Measurements from ENCODE around the gene ERMN. TPM values are rescaled to one million over a fixed set of nuclear protein-coding genes. Genes with fewer than 3 reads are reported as not detected.
"Not testable (repeated sequence)": the region's sequence is repeated elsewhere in the genome, so short reads cannot be mapped to it uniquely, and the experiment has no call there.

ERMN gene
- total and polyA plus RNA-seq, 2 donors (not counting 1 experiment from before 2014, with no cell fraction given) = 2.7 to 11.9 TPM

- POLR2A ChIA-PET; H3K4me2 ChIP-seq (replicated peaks; ENCODE audit: low read depth, low read length, poor library complexity, severe bottlenecking); DNase-seq; H3K4me1 Mint-ChIP-seq; H3K27ac ChIP-seq (ENCODE audit: low read length in 2 of 2); H3K27ac Mint-ChIP-seq; H4K20me1 ChIP-seq (ENCODE audit: control insufficient read depth, insufficient read depth, low read length, poor library complexity, severe bottlenecking); H3K27me3 ChIP-seq (replicated peaks in 1 of 4; ENCODE audit: control extremely low read depth in 1 of 4, control insufficient read depth in 3 of 4, insufficient read depth in 4 of 4, low read length in 3 of 4); intact Hi-C loops (cut with micrococcal nuclease); H3K9ac ChIP-seq (ENCODE audit: low read length); H3K4me3 ChIP-seq (ENCODE audit: control extremely low read depth in 1 of 5, extremely low read depth in 1 of 5, insufficient read depth in 1 of 5, low read depth in 2 of 5, low read length in 4 of 5); H3K9me3 Mint-ChIP-seq (ENCODE audit: insufficient read depth); H3K4me3 Mint-ChIP-seq; H3K9me3 ChIP-seq (ENCODE audit: control extremely low read depth in 1 of 3, control insufficient read depth in 2 of 3, insufficient read depth in 1 of 3, low read length in 2 of 3); ATAC-seq (ENCODE audit: low read depth); H2AFZ ChIP-seq (ENCODE audit: insufficient read depth, low read depth, low read length, poor library complexity, severe bottlenecking); H3K79me2 ChIP-seq (ENCODE audit: control insufficient read depth, insufficient read depth, low read length); H3K36me3 ChIP-seq (replicated peaks in 1 of 2; ENCODE audit: control extremely low read depth in 1 of 2, control insufficient read depth in 1 of 2, extremely low read depth in 1 of 2, insufficient read depth in 2 of 2, low read length in 1 of 2); H3K4me1 ChIP-seq (ENCODE audit: control insufficient read depth in 2 of 2, insufficient read depth in 2 of 2, low read length in 2 of 2): not testable (repeated sequence)
- CTCF ChIA-PET = interaction anchor here (1.9 kb wide), 1 partner anchor 23 kb away, joined by 4 read pairs; no protein-coding TSS in a partner anchor
- WGBS (ENCODE audit: insufficient coverage) = 88% methylated on average over 7 of the region's 7 CpGs
- H3K27me3 Mint-ChIP-seq = peaks cover 51% of the 10 kb centered on the region
Measured at GRCh38 chr2:157279311-157279710, 46.3 kb downstream of the ERMN start.

DNA sequence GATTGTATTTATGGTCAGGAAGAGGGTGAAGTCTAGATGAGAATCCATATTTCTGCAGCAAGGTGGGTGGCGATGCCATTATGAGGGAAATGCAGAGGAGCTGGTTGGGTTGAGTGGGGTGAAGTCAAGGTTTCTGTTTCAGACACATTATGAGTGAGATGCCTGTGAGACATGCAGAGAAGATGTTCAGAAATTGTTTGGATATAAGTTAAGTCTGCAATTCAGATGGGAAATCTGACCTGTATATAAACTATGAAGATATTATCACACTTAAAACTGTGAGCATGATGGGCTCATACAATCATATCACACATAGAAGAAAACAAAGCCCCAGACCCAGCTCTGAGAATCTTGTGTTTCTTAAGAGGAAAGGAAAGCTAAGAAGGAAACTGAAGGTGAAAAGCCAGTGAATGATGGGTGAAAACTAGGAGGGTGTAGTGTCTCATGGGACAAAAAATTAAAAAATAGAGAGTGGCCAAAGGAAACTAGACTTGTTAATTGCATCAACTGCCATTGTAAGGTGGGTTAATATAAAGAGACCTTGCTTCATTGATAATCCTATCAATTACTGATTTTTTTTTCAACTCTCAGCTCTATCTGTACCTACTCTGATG is 53.9 kb downstream of the ERMN start:
- Mint-ChIP-seq H3K4me1 (peaks cover 5% of the 10 kb centered on the region), H3K27me3 (peaks cover 17% of the 10 kb centered on the region)
- H3K27me3 ChIP-seq (replicated peaks in 1 of 4; ENCODE audit: control extremely low read depth in 1 of 4, control insufficient read depth in 3 of 4, insufficient read depth in 4 of 4, low read length in 3 of 4) = peaks cover 0 to 3% (median 0%) of the 10 kb centered on the region in 4 experiments

More for the DNA sequence above, 53.9 kb downstream of the ERMN start:
- Histone ChIP-seq H3K4me2 (replicated peaks; ENCODE audit: low read depth, low read length, poor library complexity, severe bottlenecking) (no peak overlapping the region), H3K9me3 (ENCODE audit: control extremely low read depth in 1 of 3, control insufficient read depth in 2 of 3, insufficient read depth in 1 of 3, low read length in 2 of 3) (no peaks in the 10 kb centered on the region), H3K4me3 (ENCODE audit: control extremely low read depth in 1 of 5, extremely low read depth in 1 of 5, insufficient read depth in 1 of 5, low read depth in 2 of 5, low read length in 4 of 5) (no peak overlapping the region), H3K4me1 (ENCODE audit: control insufficient read depth in 2 of 2, insufficient read depth in 2 of 2, low read length in 2 of 2) (peaks cover 0 to 4% of the 10 kb centered on the region in 2 donors), H2AFZ (ENCODE audit: insufficient read depth, low read depth, low read length, poor library complexity, severe bottlenecking) (no peak overlapping the region), H3K27ac (ENCODE audit: low read length in 2 of 2) (no peak overlapping the region), H3K9ac (ENCODE audit: low read length) (no peak overlapping the region), H3K36me3 (replicated peaks in 1 of 2; ENCODE audit: control extremely low read depth in 1 of 2, control insufficient read depth in 1 of 2, extremely low read depth in 1 of 2, insufficient read depth in 2 of 2, low read length in 1 of 2) (no peaks in the 10 kb centered on the region), H4K20me1 (ENCODE audit: control insufficient read depth, insufficient read depth, low read length, poor library complexity, severe bottlenecking) (no peaks in the 10 kb centered on the region), H3K79me2 (ENCODE audit: control insufficient read depth, insufficient read depth, low read length) (no peaks in the 10 kb centered on the region)
- Mint-ChIP-seq H3K27ac (no peak overlapping the region), H3K9me3 (ENCODE audit: insufficient read depth) (no peaks in the 10 kb centered on the region), H3K4me3 (no peak overlapping the region)
- intact Hi-C loops (cut with micrococcal nuclease) = no loop called here
- ATAC-seq (ENCODE audit: low read depth) (no peak), DNase-seq (no peak)
- no peak for TF ChIP-seq EZH2 (IDR thresholded peaks at IDR 0.05; ENCODE audit: borderline replicate concordance, insufficient read depth, low read depth, low read length, poor library complexity, severe bottlenecking)
- no peak for TF ChIP-seq CTCF (IDR thresholded peaks at IDR 0.05)
- WGBS (ENCODE audit: insufficient coverage) = 90% methylated on average over 1 of the region's 1 CpG
- ChIA-PET CTCF (interaction anchor here (0.6 to 1.8 kb wide), 3 partner anchors 31 to 515 kb away, joined by 3 to 6 read pairs (median 6); no protein-coding TSS in a partner anchor), POLR2A (no interaction called here)
